NCI-H226 (cell line): ENCODE data around the gene BICDL1.

ENCODE experiments used
- DNase-seq: peaks from one replicate; pipeline ENCODE4 v3.0.0-alpha.2; 2015

Gene BICDL1

GRCh38 chr12:120055231-120056000 lies 66.4 kb downstream of the BICDL1 start:
- peak; percentile 29 for DNase-seq

DNA sequence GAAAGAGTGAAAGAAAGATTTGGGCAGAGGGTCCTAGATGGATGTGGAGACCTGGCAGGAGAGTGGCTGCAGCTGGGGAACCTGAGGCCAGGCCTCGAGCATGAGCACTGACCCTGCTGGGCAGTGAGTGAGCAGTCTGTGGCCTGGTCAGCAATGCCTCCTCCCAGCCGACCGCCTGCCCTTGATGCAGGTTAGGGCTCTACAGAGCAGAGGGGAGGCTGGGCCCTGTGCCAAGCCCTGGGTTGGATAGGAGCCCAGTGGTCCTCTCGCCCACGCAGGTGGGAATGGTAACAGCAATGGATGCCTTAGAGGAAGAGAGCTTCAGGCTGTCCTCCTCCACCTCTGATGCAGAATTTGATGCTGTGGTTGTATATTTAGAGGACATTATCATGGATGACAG lies 67.7 kb downstream of the BICDL1 start:
- no peak for DNase-seq

DNA sequence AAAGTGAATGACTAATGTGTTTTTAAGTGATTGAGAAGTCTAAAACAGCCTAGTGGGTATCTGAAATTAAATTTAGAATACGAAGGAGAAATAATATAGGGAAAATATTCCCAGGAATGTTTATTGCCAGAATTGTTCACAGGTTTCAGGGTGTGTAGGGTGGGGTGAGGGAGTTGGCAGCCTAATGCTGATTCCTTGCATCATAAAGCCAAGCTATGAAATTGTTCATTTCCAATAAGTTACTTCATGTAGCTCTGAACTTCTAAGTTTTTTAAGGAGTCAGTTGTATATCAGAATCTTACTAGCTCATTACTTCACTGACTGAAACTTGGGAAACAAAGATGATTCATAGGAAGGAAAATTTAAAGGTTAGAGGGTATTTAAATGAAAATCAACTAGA lies 71.2 kb downstream of the BICDL1 start:
- peak; percentile 32 for DNase-seq

- DNase-seq = no peak
These were observed 71.7 kb downstream of the BICDL1 start for GRCh38 chr12:120060717-120061116.

GRCh38 chr12:120061575-120062214 lies 72.7 kb downstream of the BICDL1 start:
- no peak for DNase-seq

GRCh38 chr12:120062976-120063579 lies 74.0 kb downstream of the BICDL1 start:
- peak; percentile 21 for DNase-seq

DNA sequence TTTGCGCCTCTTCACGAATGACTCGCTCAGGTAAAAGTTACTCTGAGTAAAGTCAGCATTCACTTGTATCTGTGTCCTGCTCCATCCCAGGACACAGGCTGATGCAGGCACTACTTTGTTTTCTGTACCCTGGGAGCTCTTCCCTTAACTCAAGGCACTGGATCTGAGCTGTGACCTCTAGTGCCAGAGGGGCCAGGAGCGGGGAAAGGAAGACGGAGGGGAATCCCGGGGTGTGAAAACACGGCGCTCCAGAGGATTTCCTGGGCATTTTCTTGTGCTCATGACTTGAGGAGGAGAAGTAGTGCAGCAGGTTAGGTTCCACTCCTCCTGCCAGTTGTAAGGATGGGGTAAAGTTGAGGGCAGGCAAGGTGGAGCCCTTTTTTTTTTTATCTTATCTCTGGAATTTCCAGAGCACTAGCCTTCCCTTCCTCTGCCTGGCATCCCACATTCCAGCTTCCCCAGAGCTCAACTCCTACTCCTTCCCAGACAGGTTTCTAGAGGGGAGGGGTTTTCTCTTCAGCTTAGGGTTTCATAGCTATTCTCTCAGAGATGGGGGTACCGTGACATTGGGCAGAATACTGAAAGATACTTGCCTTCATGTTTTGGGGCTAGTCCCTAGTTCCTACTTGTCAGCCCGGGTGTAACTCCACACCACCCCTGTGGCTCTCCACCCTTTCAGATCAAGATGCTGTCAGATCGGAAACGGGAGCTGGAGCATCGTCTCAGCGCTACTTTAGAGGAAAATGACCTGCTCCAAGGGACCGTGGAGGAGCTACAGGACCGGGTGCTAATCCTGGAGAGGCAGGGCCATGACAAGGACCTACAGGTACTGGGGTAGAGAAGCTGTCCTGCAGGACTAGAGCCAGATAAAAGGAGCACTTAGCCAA lies 75.3 kb downstream of the BICDL1 start:
- DNase-seq = peak; percentile 95

DNA sequence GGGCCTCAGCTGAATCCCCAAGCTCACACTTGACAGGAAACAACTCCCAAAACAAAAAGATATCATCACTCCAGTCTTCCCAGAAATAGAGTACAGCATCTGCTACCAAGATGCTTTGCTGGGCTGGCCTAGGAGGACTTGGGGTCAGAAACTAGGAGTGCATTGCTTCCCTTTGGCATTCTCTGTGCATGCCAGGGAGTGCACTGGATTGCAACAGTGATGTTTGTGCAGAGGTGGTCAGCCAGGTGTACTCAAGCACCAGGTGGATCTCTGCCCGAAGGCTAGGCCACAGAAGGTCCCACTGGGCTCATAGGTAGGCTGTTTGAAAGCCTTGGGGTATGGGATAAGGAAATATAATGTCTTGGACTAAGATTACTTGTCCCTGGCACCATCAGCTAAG lies 76.4 kb downstream of the BICDL1 start:
- peak; percentile 25 for DNase-seq

GRCh38 chr12:120066341-120066740 lies 77.3 kb downstream of the BICDL1 start:
- peak; percentile 65 for DNase-seq

GRCh38 chr12:120067084-120067869 lies 78.2 kb downstream of the BICDL1 start:
- DNase-seq = no peak

GRCh38 chr12:120067901-120068300 lies 78.9 kb downstream of the BICDL1 start:
- no peak for DNase-seq

- DNase-seq = no peak
These were observed 80.2 kb downstream of the BICDL1 start for GRCh38 chr12:120069278-120069677.

DNA sequence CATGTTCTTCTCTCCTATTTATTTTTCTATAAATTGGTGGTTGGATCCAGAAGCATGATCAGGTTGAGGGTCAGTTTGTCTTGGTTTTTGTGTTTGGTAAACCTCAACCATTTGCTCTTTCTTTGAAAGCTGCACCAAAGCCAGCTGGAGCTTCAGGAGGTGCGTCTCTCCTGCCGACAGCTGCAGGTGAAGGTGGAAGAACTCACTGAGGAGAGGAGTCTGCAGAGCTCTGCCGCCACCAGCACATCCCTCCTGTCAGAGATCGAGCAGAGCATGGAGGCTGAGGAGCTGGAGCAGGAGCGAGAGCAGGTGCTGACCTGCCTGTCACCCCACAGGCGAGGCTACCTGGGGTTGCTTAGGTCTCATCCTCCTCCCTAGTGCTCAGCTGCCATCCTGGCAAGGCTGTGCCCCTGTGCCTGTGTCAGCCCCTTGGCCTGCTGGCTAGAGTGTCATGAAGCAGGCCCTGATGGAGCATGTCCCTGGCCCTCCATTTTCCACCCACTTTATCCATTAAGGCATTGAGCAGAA lies 82.5 kb downstream of the BICDL1 start:
- DNase-seq = no peak

- no peak for DNase-seq
These were observed 83.6 kb downstream of the BICDL1 start for GRCh38 chr12:120072472-120073249.

- no peak for DNase-seq
These were observed 86.1 kb downstream of the BICDL1 start for GRCh38 chr12:120075034-120075616.

DNA sequence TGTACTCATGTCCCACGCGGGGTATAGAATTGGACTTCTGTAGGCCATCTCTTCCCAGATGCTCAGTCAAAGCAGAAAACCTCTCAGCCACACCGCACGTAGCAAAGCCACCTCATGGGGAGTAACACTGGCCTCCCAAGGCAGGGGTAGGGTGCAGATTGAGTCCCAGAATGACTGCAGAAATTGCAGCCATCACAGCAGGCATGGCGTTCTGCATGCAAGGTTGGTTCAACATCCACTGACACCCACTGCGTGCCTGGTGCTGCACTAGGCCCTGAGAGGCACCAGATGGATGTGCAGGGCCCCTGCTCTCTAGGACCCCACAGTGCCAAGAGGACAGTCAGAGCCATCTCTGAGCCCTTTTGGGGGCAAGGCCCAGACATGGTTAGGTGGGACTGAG lies 87.6 kb downstream of the BICDL1 start:
- no peak for DNase-seq

DNA sequence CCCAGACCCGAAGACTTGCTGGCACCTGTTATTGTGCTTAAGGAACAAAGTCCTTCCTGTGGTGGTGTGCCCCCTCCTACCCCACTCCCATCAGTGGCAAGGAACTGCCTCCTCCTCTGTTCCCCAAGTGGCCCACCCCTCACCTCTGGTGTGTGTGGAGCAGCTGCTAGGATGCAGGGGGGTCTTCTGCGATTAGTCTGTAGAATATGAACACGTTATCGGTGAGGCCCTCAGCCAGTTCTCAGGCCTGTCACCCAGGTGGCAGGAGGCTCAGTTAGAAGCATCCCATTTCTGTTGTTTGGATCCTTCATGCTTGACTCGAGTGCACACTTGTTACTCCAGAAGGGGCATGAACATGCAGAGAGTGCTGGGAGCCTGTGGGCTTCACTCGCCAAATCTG lies 88.2 kb downstream of the BICDL1 start:
- no peak for DNase-seq

DNA sequence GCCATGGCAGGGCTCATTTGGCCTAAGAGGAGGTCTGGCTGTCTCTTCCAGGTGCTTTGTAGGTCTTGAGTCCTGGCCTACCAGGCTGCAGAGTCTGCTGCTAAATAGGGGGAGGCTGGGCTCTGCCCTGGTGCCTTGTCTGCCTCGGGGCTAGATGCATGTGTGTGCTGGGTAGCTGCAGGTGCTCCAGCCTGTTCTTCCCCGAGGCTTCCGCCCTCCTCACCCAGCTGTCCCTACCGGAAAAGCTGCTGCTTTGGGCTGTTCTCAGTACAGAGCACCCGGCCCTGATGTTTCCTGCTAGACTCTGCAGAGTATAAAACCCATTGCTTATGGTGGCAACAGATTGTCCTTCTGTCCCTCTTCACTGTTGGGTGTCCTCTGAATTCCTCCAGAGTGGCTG lies 89.8 kb downstream of the BICDL1 start:
- no peak for DNase-seq

DNA sequence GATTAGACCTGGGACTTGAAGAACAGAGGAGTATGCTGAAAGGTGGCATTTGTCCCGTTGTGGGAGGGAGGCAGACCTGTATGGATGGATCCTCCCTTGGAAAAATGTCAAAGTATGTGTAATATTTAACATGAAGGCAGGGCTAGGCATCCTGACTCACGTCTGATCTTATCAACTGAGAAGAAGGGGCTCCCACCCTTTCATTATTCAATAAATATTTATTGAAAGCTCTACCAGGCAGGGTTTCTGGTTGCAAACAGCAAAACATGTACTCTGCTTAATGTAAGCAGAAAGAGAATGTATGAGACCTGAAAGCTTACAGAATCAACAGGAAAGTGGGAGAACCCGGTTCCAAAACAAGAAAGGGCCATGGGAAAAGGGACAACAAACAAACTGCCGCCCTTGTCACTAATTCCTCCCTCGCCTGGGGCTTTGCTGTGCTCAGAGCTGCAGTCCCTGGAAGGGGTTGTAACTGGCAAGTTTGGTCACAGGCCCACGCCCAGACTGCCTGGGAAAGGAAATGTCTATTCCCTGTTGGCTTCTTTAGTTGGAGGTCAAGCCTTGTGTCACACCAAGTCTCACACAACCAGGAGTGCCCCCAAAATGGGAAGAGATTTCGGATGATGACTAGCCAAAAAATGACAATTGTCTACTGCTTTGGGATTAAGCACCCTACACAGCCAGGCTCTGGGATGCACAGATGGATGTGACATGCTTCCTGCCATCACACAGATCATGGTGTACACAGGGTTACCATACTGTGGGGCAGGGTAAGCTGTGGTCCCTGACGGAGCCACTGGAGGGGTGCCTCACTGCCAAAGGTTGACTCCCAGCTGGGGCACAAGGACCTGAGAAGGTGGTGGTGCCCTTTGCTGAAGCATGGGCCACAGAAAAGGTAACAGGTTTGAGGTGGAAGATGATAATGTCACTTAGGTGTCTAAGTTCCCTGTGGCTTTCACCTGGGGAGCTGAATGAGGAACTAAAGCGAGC lies 90.7 kb downstream of the BICDL1 start:
- DNase-seq = peak; percentile 45

DNA sequence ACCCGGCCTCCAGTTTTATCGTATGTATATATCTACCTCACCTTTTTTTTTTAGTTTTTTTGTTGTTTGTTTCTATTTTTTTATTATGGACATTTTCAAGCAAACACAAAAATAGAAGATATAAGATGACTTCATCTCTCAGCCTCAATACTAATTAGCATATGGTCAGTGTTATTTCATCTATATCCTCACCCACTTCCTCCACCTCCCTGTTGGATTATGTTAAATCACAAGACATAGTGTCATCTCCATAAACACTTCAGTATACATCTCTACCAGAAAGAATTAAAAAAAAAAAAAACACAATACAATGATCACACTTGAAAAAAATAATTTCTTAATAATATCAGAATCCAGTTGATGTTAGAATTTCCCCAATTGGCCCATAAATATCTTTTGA lies 92.6 kb downstream of the BICDL1 start:
- no peak for DNase-seq
